ENCODE results near the gene RPA4. TPM values are rescaled to one million over a fixed set of nuclear protein-coding genes. Genes with fewer than 3 reads are reported as not detected.
"Not testable (repeated sequence)": the region's sequence is repeated elsewhere in the genome, so short reads cannot be mapped to it uniquely, and the experiment has no call there.

RPA4 gene
- total RNA-seq, 5 donors from 2014 or later (not counting 1 experiment from before 2014, with no cell fraction given) = 0.16 to 0.98 (median 0.46) TPM

DNA sequence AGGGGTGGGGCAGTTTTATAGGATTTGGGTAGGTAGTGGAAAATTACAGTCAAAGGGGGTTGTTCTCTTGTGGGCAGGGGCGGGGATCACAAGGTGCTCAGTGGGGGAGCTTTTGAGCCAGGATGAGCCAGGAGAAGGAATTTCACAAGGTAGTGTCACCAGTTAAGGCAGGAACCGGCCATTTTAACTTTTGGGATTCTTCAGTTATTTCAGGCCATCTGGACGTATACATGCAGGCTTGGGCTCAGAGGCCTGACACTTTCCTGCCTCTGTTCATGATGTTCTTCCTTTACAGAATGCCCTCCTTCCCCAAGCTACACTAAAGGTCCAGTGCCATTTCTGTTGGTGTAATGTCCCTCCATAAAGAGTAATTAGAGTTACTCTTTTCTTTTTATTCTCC, 41.8 kb upstream of the RPA4 start:
- H3K36me3 ChIP-seq (ENCODE audit: control insufficient read depth in 2 of 2, extremely low read depth in 1 of 2, insufficient read depth in 1 of 2, low read length in 1 of 2); H3K27me3 ChIP-seq (replicated peaks in 1 of 2; ENCODE audit: control insufficient read depth in 2 of 2, extremely low read depth in 1 of 2, insufficient read depth in 2 of 2, low read length in 1 of 2); H3K9me3 ChIP-seq; H3K27ac ChIP-seq (ENCODE audit: low read length); CTCF ChIA-PET; DNase-seq; H3K9me3 Mint-ChIP-seq; ATAC-seq (replicated peaks in 1 of 4); H3K36me3 Mint-ChIP-seq; H3K27ac Mint-ChIP-seq; H3K4me3 Mint-ChIP-seq; H3K4me1 ChIP-seq (ENCODE audit: control insufficient read depth in 1 of 2, extremely low read depth in 1 of 2, insufficient read depth in 2 of 2, low read length in 2 of 2); H3K4me1 Mint-ChIP-seq; H3K27me3 Mint-ChIP-seq; POLR2A ChIA-PET; H3K4me3 ChIP-seq (ENCODE audit: control insufficient read depth in 1 of 2, extremely low read depth in 1 of 2, low read length in 1 of 2): not testable (repeated sequence)
- WGBS (ENCODE audit: insufficient coverage) = no CpG with 5 or more reads among the region's 3 CpGs

DNA sequence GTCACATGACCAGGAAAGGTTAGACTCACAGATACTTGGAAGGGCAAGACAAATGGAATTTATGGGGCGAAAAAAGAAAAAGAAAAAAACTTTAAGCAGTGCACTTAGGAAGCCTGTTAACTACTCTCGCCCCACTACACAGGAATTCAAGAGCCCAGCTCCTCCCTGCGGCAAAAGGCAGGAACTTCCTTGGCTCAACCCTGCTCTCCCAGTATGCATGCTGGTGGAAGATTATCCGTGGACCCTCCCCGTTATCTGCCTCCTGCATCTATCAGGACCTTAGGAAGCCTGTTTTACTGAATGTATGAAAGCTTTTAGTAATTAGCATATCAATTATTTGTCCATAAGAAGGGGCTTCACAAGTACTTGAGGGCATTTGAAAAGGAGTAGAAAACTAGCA, 40.1 kb upstream of the RPA4 start:
- peaks cover 0 to 14% of the 10 kb centered on the region in 2 donors for H3K27me3 Mint-ChIP-seq

DNA sequence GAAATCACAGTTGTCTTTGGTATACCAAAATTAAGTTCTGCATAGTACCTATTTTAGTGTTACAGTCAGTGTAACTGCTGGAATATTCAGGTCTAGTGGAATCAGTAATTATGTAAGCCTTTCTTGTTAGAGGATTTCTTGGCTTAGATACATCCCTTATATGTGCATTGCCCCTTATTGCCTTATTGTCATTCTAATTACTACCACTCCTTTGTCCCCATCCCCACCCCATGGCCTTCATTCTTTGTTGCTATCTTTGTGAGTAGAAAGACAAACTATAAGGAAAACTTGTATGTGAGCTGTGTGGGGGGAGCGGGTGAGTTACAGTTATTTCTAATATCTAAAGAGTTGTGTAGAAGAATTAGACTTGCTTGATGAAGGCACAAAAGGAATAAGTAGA, 36.9 kb upstream of the RPA4 start:
- no peaks in the 10 kb centered on the region for H3K4me1 Mint-ChIP-seq
- Histone ChIP-seq H3K36me3 (ENCODE audit: control insufficient read depth in 2 of 2, extremely low read depth in 1 of 2, insufficient read depth in 1 of 2, low read length in 1 of 2) (no peaks in the 10 kb centered on the region), H3K4me1 (ENCODE audit: control insufficient read depth in 1 of 2, extremely low read depth in 1 of 2, insufficient read depth in 2 of 2, low read length in 2 of 2) (no peaks in the 10 kb centered on the region), H3K4me3 (ENCODE audit: control insufficient read depth in 1 of 2, extremely low read depth in 1 of 2, low read length in 1 of 2) (no peak overlapping the region), H3K27me3 (replicated peaks in 1 of 2; ENCODE audit: control insufficient read depth in 2 of 2, extremely low read depth in 1 of 2, insufficient read depth in 2 of 2, low read length in 1 of 2) (no peaks in the 10 kb centered on the region), H3K9me3 (no peaks in the 10 kb centered on the region), H3K27ac (ENCODE audit: low read length) (no peak overlapping the region)
- ChIA-PET POLR2A (no interaction called here), CTCF (no interaction called here)
- peaks cover 0 to 5% of the 10 kb centered on the region in 2 donors for H3K27me3 Mint-ChIP-seq
- no peaks in the 10 kb centered on the region for H3K9me3 Mint-ChIP-seq
- no peak for ATAC-seq (replicated peaks in 1 of 4)
- H3K36me3 Mint-ChIP-seq = peaks cover 2% of the 10 kb centered on the region
- WGBS (ENCODE audit: insufficient coverage) = no CpG with 5 or more reads among the region's 1 CpG
- no peak overlapping the region for H3K4me3 Mint-ChIP-seq
- H3K27ac Mint-ChIP-seq = no peak overlapping the region
- no peak for DNase-seq

More for the DNA sequence above, 40.1 kb upstream of the RPA4 start:
- ATAC-seq (replicated peaks in 1 of 4) (no peak), DNase-seq (no peak)
- Histone ChIP-seq H3K27me3 (replicated peaks in 1 of 2; ENCODE audit: control insufficient read depth in 2 of 2, extremely low read depth in 1 of 2, insufficient read depth in 2 of 2, low read length in 1 of 2) (no peaks in the 10 kb centered on the region), H3K27ac (ENCODE audit: low read length) (no peak overlapping the region), H3K4me3 (ENCODE audit: control insufficient read depth in 1 of 2, extremely low read depth in 1 of 2, low read length in 1 of 2) (no peak overlapping the region), H3K4me1 (ENCODE audit: control insufficient read depth in 1 of 2, extremely low read depth in 1 of 2, insufficient read depth in 2 of 2, low read length in 2 of 2) (no peaks in the 10 kb centered on the region), H3K9me3 (no peaks in the 10 kb centered on the region), H3K36me3 (ENCODE audit: control insufficient read depth in 2 of 2, extremely low read depth in 1 of 2, insufficient read depth in 1 of 2, low read length in 1 of 2) (no peaks in the 10 kb centered on the region)
- ChIA-PET POLR2A (interaction anchor here in 1 of 2 donors (0.7 kb wide), 1 partner anchor 85 kb away, joined by 3 read pairs; no protein-coding TSS in a partner anchor), CTCF (no interaction called here)
- H3K36me3 Mint-ChIP-seq = no peaks in the 10 kb centered on the region
- no peaks in the 10 kb centered on the region for H3K9me3 Mint-ChIP-seq
- no peaks in the 10 kb centered on the region for H3K4me1 Mint-ChIP-seq
- WGBS (ENCODE audit: insufficient coverage) = no CpG with 5 or more reads among the region's 5 CpGs
- no peak overlapping the region for H3K4me3 Mint-ChIP-seq
- H3K27ac Mint-ChIP-seq = no peak overlapping the region

DNA sequence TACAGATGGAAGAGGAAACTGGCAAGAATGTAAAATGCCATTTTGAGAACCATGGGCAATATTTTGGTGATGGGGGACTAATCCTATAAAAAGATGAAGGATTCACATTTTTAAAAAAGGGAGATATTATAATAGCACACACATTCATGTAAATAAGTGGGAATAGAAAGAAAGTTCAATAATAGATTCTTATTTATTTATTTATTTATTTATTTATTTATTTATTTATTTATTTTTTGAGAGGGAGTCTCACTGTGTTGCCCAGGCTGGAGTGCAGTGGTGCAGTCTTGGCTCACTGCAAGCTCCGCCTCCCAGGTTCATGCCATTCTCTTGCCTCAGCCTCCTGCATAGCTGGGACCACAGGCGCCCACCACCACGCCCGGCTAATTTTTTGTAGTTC, 24.3 kb upstream of the RPA4 start:
- H3K4me1 ChIP-seq (ENCODE audit: control insufficient read depth in 1 of 2, extremely low read depth in 1 of 2, insufficient read depth in 2 of 2, low read length in 2 of 2); H3K27ac Mint-ChIP-seq; H3K27ac ChIP-seq (ENCODE audit: low read length); H3K36me3 ChIP-seq (ENCODE audit: control insufficient read depth in 2 of 2, extremely low read depth in 1 of 2, insufficient read depth in 1 of 2, low read length in 1 of 2); H3K4me3 ChIP-seq (ENCODE audit: control insufficient read depth in 1 of 2, extremely low read depth in 1 of 2, low read length in 1 of 2); H3K9me3 ChIP-seq; CTCF ChIA-PET; ATAC-seq (replicated peaks in 1 of 4); DNase-seq; H3K9me3 Mint-ChIP-seq; H3K36me3 Mint-ChIP-seq; H3K27me3 Mint-ChIP-seq; H3K4me3 Mint-ChIP-seq; H3K27me3 ChIP-seq (replicated peaks in 1 of 2; ENCODE audit: control insufficient read depth in 2 of 2, extremely low read depth in 1 of 2, insufficient read depth in 2 of 2, low read length in 1 of 2); POLR2A ChIA-PET; H3K4me1 Mint-ChIP-seq: not testable (repeated sequence)
- no CpG with 5 or more reads among the region's 4 CpGs for WGBS (ENCODE audit: insufficient coverage)

DNA sequence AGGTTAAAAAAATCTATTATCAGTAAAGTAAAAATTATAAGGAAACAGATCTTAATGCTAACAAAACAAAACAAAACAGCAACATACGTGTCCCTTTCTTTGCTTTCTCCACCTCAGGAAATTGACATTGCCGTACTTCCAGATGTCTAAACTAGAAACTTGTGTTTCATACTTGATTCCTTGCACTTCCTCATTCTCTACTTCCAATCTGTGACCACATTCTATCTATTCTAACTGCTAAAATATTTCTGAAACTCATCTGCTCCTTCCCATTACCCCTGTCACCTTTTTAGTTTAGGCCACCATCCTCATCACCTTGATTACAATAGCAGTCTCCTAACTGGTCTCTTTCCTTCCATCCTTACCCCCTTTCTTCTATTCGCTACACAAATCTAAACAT, 22.5 kb upstream of the RPA4 start:
- Mint-ChIP-seq H3K4me3 (no peak overlapping the region), H3K36me3 (no peaks in the 10 kb centered on the region), H3K4me1 (peaks cover 0 to 5% (median 0%) of the 10 kb centered on the region in 3 donors), H3K27me3 (no peaks in the 10 kb centered on the region), H3K27ac (no peak overlapping the region), H3K9me3 (no peaks in the 10 kb centered on the region)
- ChIA-PET CTCF (no interaction called here), POLR2A (no interaction called here)
- Histone ChIP-seq H3K27me3 (replicated peaks in 1 of 2; ENCODE audit: control insufficient read depth in 2 of 2, extremely low read depth in 1 of 2, insufficient read depth in 2 of 2, low read length in 1 of 2) (no peaks in the 10 kb centered on the region), H3K9me3 (no peaks in the 10 kb centered on the region), H3K4me3 (ENCODE audit: control insufficient read depth in 1 of 2, extremely low read depth in 1 of 2, low read length in 1 of 2) (no peak overlapping the region), H3K4me1 (ENCODE audit: control insufficient read depth in 1 of 2, extremely low read depth in 1 of 2, insufficient read depth in 2 of 2, low read length in 2 of 2) (no peaks in the 10 kb centered on the region), H3K36me3 (ENCODE audit: control insufficient read depth in 2 of 2, extremely low read depth in 1 of 2, insufficient read depth in 1 of 2, low read length in 1 of 2) (no peaks in the 10 kb centered on the region), H3K27ac (ENCODE audit: low read length) (no peak overlapping the region)
- no peak for DNase-seq
- ATAC-seq (replicated peaks in 1 of 4) = no peak
- 60% methylated on average over 1 of the region's 3 CpGs for WGBS (ENCODE audit: insufficient coverage)

DNA sequence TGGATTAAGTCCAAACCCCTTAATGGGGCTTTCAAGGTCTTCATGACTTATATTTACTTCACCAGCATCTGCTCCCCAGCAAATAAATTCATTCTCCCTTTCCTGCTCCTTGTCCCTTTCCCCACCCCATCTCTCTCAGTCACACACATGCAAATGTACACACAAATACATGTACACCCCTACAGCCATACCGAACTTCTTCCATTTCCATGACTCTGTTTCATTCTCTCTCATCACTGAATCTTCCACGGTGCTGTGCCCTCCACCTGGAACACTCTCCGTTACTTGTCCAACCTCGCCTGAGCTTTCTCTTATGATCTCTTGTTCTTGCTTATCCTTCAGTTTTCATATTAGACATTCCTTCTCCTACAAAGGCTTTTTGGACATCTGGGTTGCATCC, 22.0 kb upstream of the RPA4 start:
- Histone ChIP-seq H3K27ac (ENCODE audit: low read length) (no peak overlapping the region), H3K9me3 (no peaks in the 10 kb centered on the region), H3K27me3 (replicated peaks in 1 of 2; ENCODE audit: control insufficient read depth in 2 of 2, extremely low read depth in 1 of 2, insufficient read depth in 2 of 2, low read length in 1 of 2) (no peaks in the 10 kb centered on the region), H3K4me1 (ENCODE audit: control insufficient read depth in 1 of 2, extremely low read depth in 1 of 2, insufficient read depth in 2 of 2, low read length in 2 of 2) (no peaks in the 10 kb centered on the region), H3K36me3 (ENCODE audit: control insufficient read depth in 2 of 2, extremely low read depth in 1 of 2, insufficient read depth in 1 of 2, low read length in 1 of 2) (no peaks in the 10 kb centered on the region), H3K4me3 (ENCODE audit: control insufficient read depth in 1 of 2, extremely low read depth in 1 of 2, low read length in 1 of 2) (no peak overlapping the region)
- DNase-seq (no peak), ATAC-seq (replicated peaks in 1 of 4) (no peak)
- CTCF ChIA-PET = no interaction called here
- POLR2A ChIA-PET = no interaction called here
- Mint-ChIP-seq H3K27ac (no peak overlapping the region), H3K27me3 (no peaks in the 10 kb centered on the region), H3K4me1 (peaks cover 0 to 5% (median 0%) of the 10 kb centered on the region in 3 donors), H3K9me3 (no peaks in the 10 kb centered on the region), H3K4me3 (no peak overlapping the region), H3K36me3 (no peaks in the 10 kb centered on the region)
- WGBS (ENCODE audit: insufficient coverage) = 100% methylated on average over 2 of the region's 4 CpGs

DNA sequence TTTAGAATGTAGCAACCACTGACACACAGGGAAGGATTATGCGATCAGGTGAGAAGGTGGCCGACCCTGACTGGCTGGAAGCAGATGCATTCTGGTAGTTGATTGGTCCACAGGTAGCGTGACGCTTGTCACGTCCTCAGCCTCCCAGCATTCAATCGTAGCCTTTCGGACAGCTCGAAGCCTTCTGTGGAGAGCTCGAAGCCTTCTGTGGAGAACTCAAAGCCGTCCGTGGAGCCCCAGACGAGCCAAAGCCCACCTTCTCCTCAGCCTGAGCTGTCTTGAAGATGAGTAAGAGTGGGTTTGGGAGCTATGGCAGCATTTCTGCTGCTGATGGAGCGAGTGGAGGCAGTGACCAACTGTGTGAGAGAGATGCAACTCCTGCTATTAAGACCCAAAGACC, 319 bp downstream of the RPA4 start:
- Mint-ChIP-seq H3K9me3 (no peaks in the 10 kb centered on the region), H3K27ac (no peak overlapping the region), H3K27me3 (no peaks in the 10 kb centered on the region), H3K4me1 (no peaks in the 10 kb centered on the region), H3K36me3 (peaks cover 15% of the 10 kb centered on the region), H3K4me3 (no peak overlapping the region)
- DNase-seq (no peak), ATAC-seq (replicated peaks in 1 of 4) (no peak)
- Histone ChIP-seq H3K4me1 (ENCODE audit: control insufficient read depth in 1 of 2, extremely low read depth in 1 of 2, insufficient read depth in 2 of 2, low read length in 2 of 2) (no peaks in the 10 kb centered on the region), H3K27me3 (replicated peaks in 1 of 2; ENCODE audit: control insufficient read depth in 2 of 2, extremely low read depth in 1 of 2, insufficient read depth in 2 of 2, low read length in 1 of 2) (no peaks in the 10 kb centered on the region), H3K9me3 (no peaks in the 10 kb centered on the region), H3K4me3 (ENCODE audit: control insufficient read depth in 1 of 2, extremely low read depth in 1 of 2, low read length in 1 of 2) (no peak overlapping the region), H3K27ac (ENCODE audit: low read length) (no peak overlapping the region), H3K36me3 (ENCODE audit: control insufficient read depth in 2 of 2, extremely low read depth in 1 of 2, insufficient read depth in 1 of 2, low read length in 1 of 2) (peaks cover 0 to 2% of the 10 kb centered on the region in 2 donors)
- POLR2A ChIA-PET = no interaction called here
- CTCF ChIA-PET = no interaction called here
- 96% methylated on average over 5 of the region's 13 CpGs for WGBS (ENCODE audit: insufficient coverage)

Measured in T-cell (primary cell).